Neural progenitor cell (in vitro differentiated cells): Measurements from ENCODE around the gene HTT.

Experiments used
- EZH2 ChIP-seq: fragments of 200-600 bp; sonication (generic); IDR thresholded peaks from 2 replicates; pipeline ENCODE4 v1.6.1; 2017; ENCODE audit warnings: antibody characterized with exemption, mild to moderate bottlenecking, moderate library complexity
- TF ChIP-seq, protein P1 (sequence below): fragments of 200-600 bp; sonication (generic); IDR thresholded peaks from 2 replicates; pipeline ENCODE4 v1.5.1; 2017; ENCODE audit warnings: antibody characterized with exemption, mild to moderate bottlenecking

- TF ChIP-seq, protein P1, sequence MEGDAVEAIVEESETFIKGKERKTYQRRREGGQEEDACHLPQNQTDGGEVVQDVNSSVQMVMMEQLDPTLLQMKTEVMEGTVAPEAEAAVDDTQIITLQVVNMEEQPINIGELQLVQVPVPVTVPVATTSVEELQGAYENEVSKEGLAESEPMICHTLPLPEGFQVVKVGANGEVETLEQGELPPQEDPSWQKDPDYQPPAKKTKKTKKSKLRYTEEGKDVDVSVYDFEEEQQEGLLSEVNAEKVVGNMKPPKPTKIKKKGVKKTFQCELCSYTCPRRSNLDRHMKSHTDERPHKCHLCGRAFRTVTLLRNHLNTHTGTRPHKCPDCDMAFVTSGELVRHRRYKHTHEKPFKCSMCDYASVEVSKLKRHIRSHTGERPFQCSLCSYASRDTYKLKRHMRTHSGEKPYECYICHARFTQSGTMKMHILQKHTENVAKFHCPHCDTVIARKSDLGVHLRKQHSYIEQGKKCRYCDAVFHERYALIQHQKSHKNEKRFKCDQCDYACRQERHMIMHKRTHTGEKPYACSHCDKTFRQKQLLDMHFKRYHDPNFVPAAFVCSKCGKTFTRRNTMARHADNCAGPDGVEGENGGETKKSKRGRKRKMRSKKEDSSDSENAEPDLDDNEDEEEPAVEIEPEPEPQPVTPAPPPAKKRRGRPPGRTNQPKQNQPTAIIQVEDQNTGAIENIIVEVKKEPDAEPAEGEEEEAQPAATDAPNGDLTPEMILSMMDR = no peak
- TF ChIP-seq EZH2 = no peak
Measured at GRCh38 chr4:3244002-3244401, 169.5 kb downstream of the HTT start.
